BJ (cell line): ENCODE measurements around the gene FNDC3A. TPM values are rescaled to one million over a fixed set of nuclear protein-coding genes. Genes with fewer than 3 reads are reported as not detected.

Experiments used
- CTCF ChIA-PET: fragments of 350-600 bp; formaldehyde crosslinking; extraction: SDS; loops from one replicate; lab custom pipeline; 2021; ENCODE audit warnings: antibody characterized with exemption, inconsistent platforms; lab: Yijun Ruan, JAX
- POLR2A ChIA-PET: fragments of 300-600 bp; sonication (Branson Sonifier 250); formaldehyde crosslinking; extraction: SDS; loops from one replicate; lab custom pipeline; 2021; ENCODE audit warnings: antibody characterized with exemption; lab: Charles Lee
- DNase-seq: peaks from one replicate; pipeline ENCODE4 v3.0.0-alpha.2; 2011; ENCODE audit warnings: low read depth
- H3K27me3 ChIP-seq: 2 replicates; pipeline ENCODE4 v1.6.0; 2011; ENCODE audit warnings: low read length; ENCODE audit not compliant: control insufficient read depth, insufficient read depth
- H3K36me3 ChIP-seq: 2 replicates; pipeline ENCODE4 v1.5.1; 2011; ENCODE audit warnings: low read length; ENCODE audit not compliant: control insufficient read depth, insufficient read depth
- H3K4me3 ChIP-seq: 2 replicates; pipeline ENCODE4 v1.5.1; 2011; ENCODE audit warnings: low read depth, mild to moderate bottlenecking, control low read depth, low read length
- CTCF ChIP-seq: IDR thresholded peaks from 2 replicates; pipeline ENCODE4 v1.5.1; 2011; ENCODE audit warnings: low read depth, mild to moderate bottlenecking, control low read depth, inconsistent platforms, low read length, moderate library complexity; ENCODE audit not compliant: insufficient read depth
- polyA plus RNA-seq: library from polyadenylated mRNA; depleted of rRNA; stranded (reverse); fragments of >200 nt; gene quantifications from 2 replicates; pipeline ENCODE4 v1.2.3, GENCODE V29; 2011

FNDC3A gene
- polyA plus RNA-seq, 1 experiment, result 30.7 TPM

- CTCF ChIA-PET, result no interaction called here
- Histone ChIP-seq H3K36me3 (peaks cover 1% of the 10 kb centered on the region; the same call in 1 of the 2 replicates), H3K4me3 (no peak overlapping the region), H3K27me3 (no peaks in the 10 kb centered on the region)
- no peak for TF ChIP-seq CTCF
- POLR2A ChIA-PET, result no interaction called here
- no peak for DNase-seq
These were observed 208.1 kb downstream of the FNDC3A start for GRCh38 chr13:49183672-49184325.

DNA sequence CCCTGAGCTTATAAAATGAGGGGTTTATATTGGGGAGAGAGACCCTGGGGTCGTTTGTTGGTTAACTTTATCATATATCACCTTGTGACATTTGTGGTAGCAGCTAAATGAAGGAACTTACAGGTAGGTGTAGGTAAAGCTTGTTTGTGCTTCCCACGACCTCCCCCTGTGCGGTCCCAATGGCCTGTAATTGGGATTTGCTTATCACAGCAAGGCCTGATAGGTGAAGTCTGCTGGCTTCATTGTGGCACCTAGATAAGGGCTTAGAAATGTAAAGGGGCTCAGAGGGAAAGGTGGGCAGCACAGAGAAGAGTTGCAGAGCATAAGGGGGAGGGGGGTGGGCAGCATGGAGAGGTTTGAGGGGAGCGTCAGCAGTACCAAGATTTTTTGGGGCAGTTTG is 208.9 kb downstream of the FNDC3A start:
- no peaks in the 10 kb centered on the region for H3K27me3 ChIP-seq
- DNase-seq, result no peak
- no peak overlapping the region for H3K4me3 ChIP-seq
- ChIA-PET CTCF (interaction anchor here (0.6 kb wide), 1 partner anchor 94 kb away, joined by 3 read pairs; no protein-coding TSS in a partner anchor), POLR2A (no interaction called here)
- peaks cover 1% of the 10 kb centered on the region; the same call in 1 of the 2 replicates for H3K36me3 ChIP-seq
- TF ChIP-seq CTCF, result no peak

GRCh38 chr13:49185264-49185663 is 209.6 kb downstream of the FNDC3A start:
- CTCF ChIA-PET, result no interaction called here

DNA sequence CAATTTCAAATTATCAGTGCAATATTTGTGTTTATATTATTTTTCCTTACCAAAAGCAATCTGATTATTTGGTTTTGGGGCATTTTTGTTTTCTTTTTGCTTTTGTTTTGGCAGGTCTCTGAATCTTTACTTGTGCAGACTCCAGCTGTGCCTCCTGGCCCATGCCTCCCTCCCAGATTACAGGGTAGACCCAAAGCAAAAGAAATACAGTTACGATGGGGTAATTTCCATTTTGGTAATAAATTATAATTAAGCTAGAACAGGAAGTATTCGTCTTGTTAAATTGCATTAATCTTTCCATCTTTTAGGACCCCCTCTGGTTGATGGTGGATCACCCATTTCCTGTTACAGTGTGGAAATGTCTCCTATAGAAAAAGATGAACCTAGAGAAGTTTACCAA is 215.2 kb downstream of the FNDC3A start:
- CTCF ChIA-PET, result no interaction called here
- H3K36me3 ChIP-seq, result peaks cover 1% of the 10 kb centered on the region; the same call in 1 of the 2 replicates

More at GRCh38 chr13:49185264-49185663, 209.6 kb downstream of the FNDC3A start:
- peaks cover 1% of the 10 kb centered on the region; the same call in 1 of the 2 replicates for H3K36me3 ChIP-seq
- no peak for DNase-seq
- H3K4me3 ChIP-seq, result no peak overlapping the region
- POLR2A ChIA-PET, result interaction anchor here (0.6 kb wide), 1 partner anchor 237 kb away, joined by 8 read pairs; no protein-coding TSS in a partner anchor
- no peak for TF ChIP-seq CTCF
- H3K27me3 ChIP-seq, result no peaks in the 10 kb centered on the region

More for the DNA sequence above, 215.2 kb downstream of the FNDC3A start:
- DNase-seq, result no peak
- Histone ChIP-seq H3K27me3 (no peaks in the 10 kb centered on the region), H3K4me3 (no peak overlapping the region)
- no peak for TF ChIP-seq CTCF
- POLR2A ChIA-PET, result no interaction called here
